GM10248 (cell line): ENCODE measurements around the gene SRGAP3.

Experiments
- CTCF ChIA-PET: fragments of 300-600 bp; sonication (Branson Sonifier 250); formaldehyde crosslinking; extraction: SDS; loops from one replicate; lab custom pipeline; 2021; ENCODE audit warnings: antibody characterized with exemption; lab: Yijun Ruan, JAX
- POLR2A ChIA-PET: fragments of 350-650 bp; sonication (Branson Sonifier 250); formaldehyde crosslinking; extraction: SDS; loops from one replicate; lab custom pipeline; 2020; ENCODE audit warnings: antibody characterized with exemption; lab: Yijun Ruan, JAX
- DNase-seq: peaks from one replicate; pipeline ENCODE4 v3.0.0; 2012; ENCODE audit errors: extremely low spot score
- TF ChIP-seq, protein P1 (sequence below): IDR thresholded peaks from 2 replicates; pipeline ENCODE4 v1.5.1; 2012; ENCODE audit warnings: mild to moderate bottlenecking, low read depth; ENCODE audit errors: extremely low read depth, missing control alignments, control extremely low read depth

Gene SRGAP3

DNA sequence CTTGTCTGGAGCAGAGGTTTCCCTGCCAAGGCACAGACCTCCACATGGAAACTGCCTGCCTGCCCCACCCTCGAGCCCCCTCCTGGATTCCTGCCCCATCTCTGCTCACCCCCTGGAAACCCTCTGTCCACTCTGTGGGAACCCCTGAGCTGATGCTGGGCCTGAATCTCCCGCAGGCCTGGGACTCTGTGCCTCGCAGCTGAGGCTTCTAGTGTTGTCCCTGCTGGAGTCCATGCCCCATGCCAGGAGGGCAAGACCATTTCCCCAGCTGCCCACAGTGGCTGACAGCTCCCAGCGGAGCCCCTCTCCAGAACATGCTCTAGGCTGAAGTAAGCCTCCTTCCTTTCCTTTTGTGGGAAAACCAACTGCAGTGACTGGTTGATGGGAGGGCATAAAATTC lies 46.9 kb downstream of the SRGAP3 start:
- DNase-seq = no peak
- ChIA-PET CTCF (interaction anchor here (1.1 kb wide), 1 partner anchor 10 kb away, joined by 3 read pairs; no protein-coding TSS in a partner anchor), POLR2A (no interaction called here)
- TF ChIP-seq, protein P1, sequence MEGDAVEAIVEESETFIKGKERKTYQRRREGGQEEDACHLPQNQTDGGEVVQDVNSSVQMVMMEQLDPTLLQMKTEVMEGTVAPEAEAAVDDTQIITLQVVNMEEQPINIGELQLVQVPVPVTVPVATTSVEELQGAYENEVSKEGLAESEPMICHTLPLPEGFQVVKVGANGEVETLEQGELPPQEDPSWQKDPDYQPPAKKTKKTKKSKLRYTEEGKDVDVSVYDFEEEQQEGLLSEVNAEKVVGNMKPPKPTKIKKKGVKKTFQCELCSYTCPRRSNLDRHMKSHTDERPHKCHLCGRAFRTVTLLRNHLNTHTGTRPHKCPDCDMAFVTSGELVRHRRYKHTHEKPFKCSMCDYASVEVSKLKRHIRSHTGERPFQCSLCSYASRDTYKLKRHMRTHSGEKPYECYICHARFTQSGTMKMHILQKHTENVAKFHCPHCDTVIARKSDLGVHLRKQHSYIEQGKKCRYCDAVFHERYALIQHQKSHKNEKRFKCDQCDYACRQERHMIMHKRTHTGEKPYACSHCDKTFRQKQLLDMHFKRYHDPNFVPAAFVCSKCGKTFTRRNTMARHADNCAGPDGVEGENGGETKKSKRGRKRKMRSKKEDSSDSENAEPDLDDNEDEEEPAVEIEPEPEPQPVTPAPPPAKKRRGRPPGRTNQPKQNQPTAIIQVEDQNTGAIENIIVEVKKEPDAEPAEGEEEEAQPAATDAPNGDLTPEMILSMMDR = no peak

DNA sequence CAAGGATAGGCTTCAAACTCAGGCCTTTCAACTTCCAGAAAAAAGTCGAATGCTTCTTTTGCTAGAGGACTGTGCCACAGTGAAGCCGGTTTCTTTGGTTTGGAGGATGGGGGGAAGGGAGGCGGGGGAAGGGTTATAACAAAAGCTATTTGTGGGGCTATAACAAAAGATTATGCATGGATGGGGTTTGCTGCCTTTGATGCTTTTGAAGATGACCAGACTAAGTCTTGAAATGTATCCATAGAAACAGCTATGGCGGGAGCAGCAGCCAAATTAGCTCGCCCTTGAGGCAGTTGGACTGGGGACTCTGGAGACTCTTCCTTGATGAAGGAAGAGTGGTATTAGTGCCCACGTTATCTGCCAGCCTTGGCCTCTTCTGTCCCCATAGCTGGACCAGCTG lies 47.5 kb downstream of the SRGAP3 start:
- TF ChIP-seq, protein P1 = no peak
- ChIA-PET CTCF (interaction anchor here (1.1 kb wide), 1 partner anchor 10 kb away, joined by 3 read pairs; no protein-coding TSS in a partner anchor), POLR2A (no interaction called here)
- DNase-seq = no peak

DNA sequence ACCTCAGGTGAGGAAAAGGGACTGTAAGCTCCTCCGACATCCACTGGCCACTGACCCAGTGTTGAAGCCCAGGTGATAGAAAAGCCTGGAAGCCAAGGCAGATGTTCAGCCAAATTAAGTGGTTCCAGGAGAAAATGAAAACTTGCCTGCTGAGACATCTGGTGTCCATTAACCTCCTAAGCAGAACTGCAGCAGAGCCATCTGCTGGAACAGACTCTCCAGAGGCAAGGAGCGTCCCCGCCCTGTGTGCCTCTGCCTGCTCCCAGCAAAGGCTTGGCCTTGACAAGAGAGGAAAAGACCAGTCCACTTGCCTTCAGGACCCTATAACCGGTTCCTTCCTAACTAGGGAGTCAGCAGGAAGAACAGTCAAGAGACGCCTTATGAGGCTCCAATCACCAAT lies 48.2 kb downstream of the SRGAP3 start:
- DNase-seq = no peak
- TF ChIP-seq, protein P1 = no peak
- POLR2A ChIA-PET = no interaction called here
- CTCF ChIA-PET = no interaction called here

DNA sequence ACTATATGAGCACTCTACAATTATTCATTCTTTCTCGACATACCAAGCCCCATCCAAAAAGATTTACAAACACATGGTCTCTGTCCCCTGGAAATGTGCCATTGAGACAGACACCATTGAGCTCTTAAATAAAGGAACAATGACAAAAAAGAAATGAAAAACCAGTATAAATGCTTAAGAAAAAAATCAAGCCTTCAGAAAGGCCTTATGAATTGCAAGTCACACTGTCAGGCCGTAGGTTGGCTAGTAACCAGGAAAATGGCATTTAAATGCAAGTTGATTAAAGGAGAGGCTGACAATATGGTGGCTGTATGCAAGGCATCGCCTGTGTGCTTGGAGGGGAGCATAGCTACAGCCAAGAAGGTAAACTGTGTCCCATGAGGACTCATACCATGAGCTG lies 49.7 kb downstream of the SRGAP3 start:
- ChIA-PET POLR2A (no interaction called here), CTCF (interaction anchor here (0.7 to 1.2 kb wide), 4 partner anchors 10 to 51 kb away, joined by 3 to 4 read pairs (median 3); no protein-coding TSS in a partner anchor)
- TF ChIP-seq, protein P1 = no peak

DNA sequence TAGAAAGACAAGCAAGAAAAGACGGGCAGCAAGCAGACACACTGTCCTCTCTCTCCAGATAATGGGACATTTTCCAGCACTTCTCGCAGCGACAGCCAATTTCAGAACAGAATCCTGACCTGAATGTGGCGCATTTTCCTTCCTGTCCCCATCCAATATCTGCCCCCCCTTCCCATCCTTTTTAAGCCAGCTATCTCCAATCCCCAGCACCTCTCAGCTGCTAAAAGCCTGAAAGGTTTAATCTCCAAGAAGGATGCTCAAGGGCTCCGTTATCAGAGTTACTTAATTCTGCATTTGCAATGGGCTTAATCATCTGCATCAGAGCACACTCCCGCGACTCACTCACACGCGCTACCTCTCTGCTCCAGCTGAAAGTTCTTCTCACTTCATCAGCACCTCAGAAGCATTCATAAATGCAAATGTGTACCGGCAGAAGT lies 50.5 kb downstream of the SRGAP3 start:
- TF ChIP-seq, protein P1 = no peak
- no peak for DNase-seq
- ChIA-PET POLR2A (no interaction called here), CTCF (no interaction called here)

More for the DNA sequence above, 49.7 kb downstream of the SRGAP3 start:
- DNase-seq = no peak

DNA sequence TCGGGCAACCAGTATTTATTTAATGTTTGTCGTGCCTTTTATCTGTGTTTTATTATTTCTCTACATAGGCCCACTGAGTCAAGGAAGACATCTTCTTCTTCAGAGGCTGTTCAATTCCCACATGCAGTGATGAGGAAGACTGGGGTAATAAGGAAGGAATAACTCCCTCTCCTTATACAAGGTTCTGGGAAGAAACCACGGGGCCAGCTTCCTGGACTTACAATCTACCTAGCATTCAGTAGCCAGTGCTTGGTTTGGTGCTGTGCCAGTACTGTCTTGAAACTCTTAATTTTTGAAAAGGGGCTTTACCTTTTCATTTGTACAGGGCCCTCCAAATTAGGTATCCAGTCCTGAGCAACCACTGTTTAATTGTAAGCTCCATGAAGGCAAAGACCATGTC lies 51.2 kb downstream of the SRGAP3 start:
- POLR2A ChIA-PET = no interaction called here
- TF ChIP-seq, protein P1 = no peak
- DNase-seq = no peak
- CTCF ChIA-PET = no interaction called here
